ENCODE data around the gene ZNF343.

Gene ZNF343

GRCh38 chr20:2463616-2464365, 44.9 kb downstream of the ZNF343 start:
- H3K9ac ChIP-seq (ENCODE audit: low read length), result no peak overlapping the region
- no peak overlapping the region for H3K23ac ChIP-seq (ENCODE audit: low read length)
- no peak overlapping the region for H4K8ac ChIP-seq (ENCODE audit: low read depth, low read length)
- no peak overlapping the region for H3K14ac ChIP-seq (ENCODE audit: low read length)
- no peak overlapping the region for H2AK5ac ChIP-seq (ENCODE audit: low read length)
- H3K4me3 ChIP-seq (ENCODE audit: low read depth, low read length), result no peak overlapping the region
- peaks cover 37 to 59% of the 10 kb centered on the region in 2 experiments for H3K36me3 ChIP-seq (ENCODE audit: control insufficient read depth in 1 of 2, insufficient read depth in 2 of 2, low read length in 2 of 2)
- no peak for DNase-seq
- H3K27me3 ChIP-seq (ENCODE audit: insufficient read depth, low read length), result no peaks in the 10 kb centered on the region
- H3K4me1 ChIP-seq (ENCODE audit: control insufficient read depth in 1 of 2, insufficient read depth in 2 of 2, low read length in 2 of 2), result no peaks in the 10 kb centered on the region
- no peak overlapping the region for H4K12ac ChIP-seq (ENCODE audit: low read depth, low read length)
- no peak overlapping the region for H3K4me2 ChIP-seq (ENCODE audit: low read length)
- H3K79me1 ChIP-seq (ENCODE audit: low read length), result no peaks in the 10 kb centered on the region
- no CpG with 5 or more reads among the region's 9 CpGs for WGBS (ENCODE audit: extremely low coverage, insufficient coverage, insufficient read length)
- H2BK120ac ChIP-seq (ENCODE audit: insufficient read depth, low read length, poor library complexity), result no peak overlapping the region
- no peak overlapping the region for H3K18ac ChIP-seq (ENCODE audit: low read length)
- no peak overlapping the region for H4K91ac ChIP-seq (ENCODE audit: low read depth, low read length)
- H3K9me3 ChIP-seq (ENCODE audit: insufficient read depth, low read depth, low read length), result no peaks in the 10 kb centered on the region
- no peak overlapping the region for H3K4ac ChIP-seq (ENCODE audit: low read depth, low read length)
- H3K79me2 ChIP-seq (ENCODE audit: control insufficient read depth, insufficient read depth, low read length, poor library complexity), result peaks cover 7% of the 10 kb centered on the region
- no peak overlapping the region for H2BK5ac ChIP-seq (ENCODE audit: low read depth, low read length, poor library complexity)
- no peak overlapping the region for H2BK12ac ChIP-seq (ENCODE audit: low read length)
- no peak overlapping the region for H3K27ac ChIP-seq (ENCODE audit: low read depth, low read length)
- H2AFZ ChIP-seq (ENCODE audit: insufficient read depth, low read length, poor library complexity), result no peak overlapping the region

- H3K79me2 ChIP-seq (ENCODE audit: control insufficient read depth, insufficient read depth, low read length, poor library complexity), result peaks cover under 1% of the 10 kb centered on the region
- no peak overlapping the region for H2AFZ ChIP-seq (ENCODE audit: insufficient read depth, low read length, poor library complexity)
- no CpG with 5 or more reads among the region's 3 CpGs for WGBS (ENCODE audit: extremely low coverage, insufficient coverage, insufficient read length)
- peaks cover 34 to 57% of the 10 kb centered on the region in 2 experiments for H3K36me3 ChIP-seq (ENCODE audit: control insufficient read depth in 1 of 2, insufficient read depth in 2 of 2, low read length in 2 of 2)
- H3K23ac ChIP-seq (ENCODE audit: low read length), result no peak overlapping the region
- H2BK12ac ChIP-seq (ENCODE audit: low read length), result no peak overlapping the region
- no peak overlapping the region for H4K91ac ChIP-seq (ENCODE audit: low read depth, low read length)
- H2BK5ac ChIP-seq (ENCODE audit: low read depth, low read length, poor library complexity), result no peak overlapping the region
- no peak overlapping the region for H2BK120ac ChIP-seq (ENCODE audit: insufficient read depth, low read length, poor library complexity)
- H3K18ac ChIP-seq (ENCODE audit: low read length), result no peak overlapping the region
- no peak overlapping the region for H4K12ac ChIP-seq (ENCODE audit: low read depth, low read length)
- H3K4me2 ChIP-seq (ENCODE audit: low read length), result no peak overlapping the region
- H2AK5ac ChIP-seq (ENCODE audit: low read length), result no peak overlapping the region
- H3K27me3 ChIP-seq (ENCODE audit: insufficient read depth, low read length), result no peaks in the 10 kb centered on the region
- no peak for DNase-seq
- no peak overlapping the region for H3K9ac ChIP-seq (ENCODE audit: low read length)
- H3K27ac ChIP-seq (ENCODE audit: low read depth, low read length), result no peak overlapping the region
- H3K14ac ChIP-seq (ENCODE audit: low read length), result no peak overlapping the region
- H3K79me1 ChIP-seq (ENCODE audit: low read length), result no peaks in the 10 kb centered on the region
- no peaks in the 10 kb centered on the region for H3K9me3 ChIP-seq (ENCODE audit: insufficient read depth, low read depth, low read length)
- H3K4me1 ChIP-seq (ENCODE audit: control insufficient read depth in 1 of 2, insufficient read depth in 2 of 2, low read length in 2 of 2), result no peaks in the 10 kb centered on the region
- no peak overlapping the region for H4K8ac ChIP-seq (ENCODE audit: low read depth, low read length)
- no peak overlapping the region for H3K4ac ChIP-seq (ENCODE audit: low read depth, low read length)
- no peak overlapping the region for H3K4me3 ChIP-seq (ENCODE audit: low read depth, low read length)
These were observed 46.2 kb downstream of the ZNF343 start for GRCh38 chr20:2462484-2462883.

GRCh38 chr20:2460752-2461424, 47.8 kb downstream of the ZNF343 start:
- no peak overlapping the region for H4K8ac ChIP-seq (ENCODE audit: low read depth, low read length)
- no peak overlapping the region for H4K91ac ChIP-seq (ENCODE audit: low read depth, low read length)
- no peaks in the 10 kb centered on the region for H3K79me1 ChIP-seq (ENCODE audit: low read length)
- H2AFZ ChIP-seq (ENCODE audit: insufficient read depth, low read length, poor library complexity), result no peak overlapping the region
- no peak overlapping the region for H3K18ac ChIP-seq (ENCODE audit: low read length)
- H3K27ac ChIP-seq (ENCODE audit: low read depth, low read length), result no peak overlapping the region
- H2BK5ac ChIP-seq (ENCODE audit: low read depth, low read length, poor library complexity), result no peak overlapping the region
- H3K23ac ChIP-seq (ENCODE audit: low read length), result no peak overlapping the region
- no peaks in the 10 kb centered on the region for H3K79me2 ChIP-seq (ENCODE audit: control insufficient read depth, insufficient read depth, low read length, poor library complexity)
- DNase-seq, result no peak
- no peak overlapping the region for H3K9ac ChIP-seq (ENCODE audit: low read length)
- H3K4me2 ChIP-seq (ENCODE audit: low read length), result no peak overlapping the region
- no peak overlapping the region for H2BK12ac ChIP-seq (ENCODE audit: low read length)
- no peaks in the 10 kb centered on the region for H3K27me3 ChIP-seq (ENCODE audit: insufficient read depth, low read length)
- H3K4me3 ChIP-seq (ENCODE audit: low read depth, low read length), result no peak overlapping the region
- H2BK120ac ChIP-seq (ENCODE audit: insufficient read depth, low read length, poor library complexity), result no peak overlapping the region
- H3K9me3 ChIP-seq (ENCODE audit: insufficient read depth, low read depth, low read length), result no peaks in the 10 kb centered on the region
- no peaks in the 10 kb centered on the region for H3K4me1 ChIP-seq (ENCODE audit: control insufficient read depth in 1 of 2, insufficient read depth in 2 of 2, low read length in 2 of 2)
- no peak overlapping the region for H3K14ac ChIP-seq (ENCODE audit: low read length)
- no peak overlapping the region for H4K12ac ChIP-seq (ENCODE audit: low read depth, low read length)
- WGBS (ENCODE audit: extremely low coverage, insufficient coverage, insufficient read length), result no CpG with 5 or more reads among the region's 4 CpGs
- H3K4ac ChIP-seq (ENCODE audit: low read depth, low read length), result no peak overlapping the region
- peaks cover 28 to 46% of the 10 kb centered on the region in 2 experiments for H3K36me3 ChIP-seq (ENCODE audit: control insufficient read depth in 1 of 2, insufficient read depth in 2 of 2, low read length in 2 of 2)
- H2AK5ac ChIP-seq (ENCODE audit: low read length), result no peak overlapping the region

- Histone ChIP-seq H3K23ac (ENCODE audit: low read length) (no peak overlapping the region), H3K18ac (ENCODE audit: low read length) (no peak overlapping the region), H3K9me3 (ENCODE audit: insufficient read depth, low read depth, low read length) (no peaks in the 10 kb centered on the region), H3K27me3 (ENCODE audit: insufficient read depth, low read length) (no peaks in the 10 kb centered on the region), H3K14ac (ENCODE audit: low read length) (no peak overlapping the region), H2AK5ac (ENCODE audit: low read length) (no peak overlapping the region), H3K9ac (ENCODE audit: low read length) (no peak overlapping the region), H3K36me3 (ENCODE audit: control insufficient read depth in 1 of 2, insufficient read depth in 2 of 2, low read length in 2 of 2) (peaks cover 21 to 39% of the 10 kb centered on the region in 2 experiments), H4K91ac (ENCODE audit: low read depth, low read length) (no peak overlapping the region), H2BK120ac (ENCODE audit: insufficient read depth, low read length, poor library complexity) (no peak overlapping the region), H2AFZ (ENCODE audit: insufficient read depth, low read length, poor library complexity) (no peak overlapping the region), H3K27ac (ENCODE audit: low read depth, low read length) (no peak overlapping the region), H2BK5ac (ENCODE audit: low read depth, low read length, poor library complexity) (no peak overlapping the region), H3K79me1 (ENCODE audit: low read length) (no peaks in the 10 kb centered on the region), H3K4me1 (ENCODE audit: control insufficient read depth in 1 of 2, insufficient read depth in 2 of 2, low read length in 2 of 2) (no peaks in the 10 kb centered on the region), H3K79me2 (ENCODE audit: control insufficient read depth, insufficient read depth, low read length, poor library complexity) (no peaks in the 10 kb centered on the region), H2BK12ac (ENCODE audit: low read length) (no peak overlapping the region), H4K12ac (ENCODE audit: low read depth, low read length) (no peak overlapping the region), H3K4me2 (ENCODE audit: low read length) (no peak overlapping the region), H3K4ac (ENCODE audit: low read depth, low read length) (no peak overlapping the region), H3K4me3 (ENCODE audit: low read depth, low read length) (no peak overlapping the region), H4K8ac (ENCODE audit: low read depth, low read length) (no peak overlapping the region)
- no CpG with 5 or more reads among the region's 1 CpG for WGBS (ENCODE audit: extremely low coverage, insufficient coverage, insufficient read length)
- no peak for DNase-seq
These were observed 48.5 kb downstream of the ZNF343 start for GRCh38 chr20:2459981-2460751.

Measured in trophoblast cell (in vitro differentiated cells and primary cell).